ENCODE data around the gene IGFBPL1. TPM values are rescaled to one million over a fixed set of nuclear protein-coding genes. Genes with fewer than 3 reads are reported as not detected.
A peak's percentile ranks its signal among the peaks of the same experiment; 100 is the strongest.

IGFBPL1 gene
- total and polyA plus RNA-seq, 2 of the 13 experiments (the other 11 are each of a cell fraction or from before 2014, with no cell fraction given): 0.24 TPM; not detected in 1

- TF ChIP-seq JDP2 (CRISPR knock-in tag; IDR thresholded peaks at IDR 0.05; ENCODE audit: borderline replicate concordance): no peak
- TF ChIP-seq, protein P1, sequence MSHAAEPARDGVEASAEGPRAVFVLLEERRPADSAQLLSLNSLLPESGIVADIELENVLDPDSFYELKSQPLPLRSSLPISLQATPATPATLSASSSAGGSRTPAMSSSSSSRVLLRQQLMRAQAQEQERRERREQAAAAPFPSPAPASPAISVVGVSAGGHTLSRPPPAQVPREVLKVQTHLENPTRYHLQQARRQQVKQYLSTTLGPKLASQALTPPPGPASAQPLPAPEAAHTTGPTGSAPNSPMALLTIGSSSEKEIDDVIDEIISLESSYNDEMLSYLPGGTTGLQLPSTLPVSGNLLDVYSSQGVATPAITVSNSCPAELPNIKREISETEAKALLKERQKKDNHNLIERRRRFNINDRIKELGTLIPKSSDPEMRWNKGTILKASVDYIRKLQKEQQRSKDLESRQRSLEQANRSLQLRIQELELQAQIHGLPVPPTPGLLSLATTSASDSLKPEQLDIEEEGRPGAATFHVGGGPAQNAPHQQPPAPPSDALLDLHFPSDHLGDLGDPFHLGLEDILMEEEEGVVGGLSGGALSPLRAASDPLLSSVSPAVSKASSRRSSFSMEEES (CRISPR knock-in tag; IDR thresholded peaks at IDR 0.05): no peak
- TF ChIP-seq, protein P2, sequence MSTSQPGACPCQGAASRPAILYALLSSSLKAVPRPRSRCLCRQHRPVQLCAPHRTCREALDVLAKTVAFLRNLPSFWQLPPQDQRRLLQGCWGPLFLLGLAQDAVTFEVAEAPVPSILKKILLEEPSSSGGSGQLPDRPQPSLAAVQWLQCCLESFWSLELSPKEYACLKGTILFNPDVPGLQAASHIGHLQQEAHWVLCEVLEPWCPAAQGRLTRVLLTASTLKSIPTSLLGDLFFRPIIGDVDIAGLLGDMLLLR (CRISPR knock-in tag; IDR thresholded peaks at IDR 0.05): no peak
- no peak for TF ChIP-seq AGO2 (optimal IDR thresholded peaks at IDR 0.05; ENCODE audit: low read depth, low read length)
- TF ChIP-seq ZNF234 (CRISPR knock-in tag; conservative IDR thresholded peaks at IDR 0.05): no peak
- TF ChIP-seq TEAD3 (CRISPR knock-in tag; optimal IDR thresholded peaks at IDR 0.05; ENCODE audit: borderline replicate concordance): no peak
- no peak for TF ChIP-seq RBM22 (optimal IDR thresholded peaks at IDR 0.05; ENCODE audit: low read length)
- TF ChIP-seq TFDP2 (CRISPR knock-in tag; IDR thresholded peaks at IDR 0.05): 0 out of 2 replicates have a peak, but pooled peaks have one; percentile 27
- TF ChIP-seq, protein P3, sequence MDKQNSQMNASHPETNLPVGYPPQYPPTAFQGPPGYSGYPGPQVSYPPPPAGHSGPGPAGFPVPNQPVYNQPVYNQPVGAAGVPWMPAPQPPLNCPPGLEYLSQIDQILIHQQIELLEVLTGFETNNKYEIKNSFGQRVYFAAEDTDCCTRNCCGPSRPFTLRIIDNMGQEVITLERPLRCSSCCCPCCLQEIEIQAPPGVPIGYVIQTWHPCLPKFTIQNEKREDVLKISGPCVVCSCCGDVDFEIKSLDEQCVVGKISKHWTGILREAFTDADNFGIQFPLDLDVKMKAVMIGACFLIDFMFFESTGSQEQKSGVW (CRISPR knock-in tag; IDR thresholded peaks at IDR 0.05; ENCODE audit: borderline replicate concordance): no peak
- no peak for TF ChIP-seq ZNF576 (CRISPR knock-in tag; IDR thresholded peaks at IDR 0.05)
- no peak for TF ChIP-seq SKI (IDR thresholded peaks at IDR 0.05; ENCODE audit: partially characterized antibody)
- TF ChIP-seq TBX2 (CRISPR knock-in tag; IDR thresholded peaks at IDR 0.05; ENCODE audit: borderline replicate concordance): no peak
- TF ChIP-seq HOXA9 (CRISPR knock-in tag; IDR thresholded peaks at IDR 0.05; ENCODE audit: borderline replicate concordance): no peak
- no peak for TF ChIP-seq ZNF207 (IDR thresholded peaks at IDR 0.05; ENCODE audit: borderline replicate concordance)
- no peak for TF ChIP-seq KLF15 (CRISPR knock-in tag; IDR thresholded peaks at IDR 0.05; ENCODE audit: borderline replicate concordance)
- TF ChIP-seq KLF9 (CRISPR knock-in tag; IDR thresholded peaks at IDR 0.05; ENCODE audit: low read depth): no peak
- TF ChIP-seq ZNF282 (IDR thresholded peaks at IDR 0.05; ENCODE audit: partially characterized antibody): no peak
- TF ChIP-seq ZNF570 (CRISPR knock-in tag; IDR thresholded peaks at IDR 0.05; ENCODE audit: borderline replicate concordance): no peak
- no peak for TF ChIP-seq SATB2 (CRISPR knock-in tag; IDR thresholded peaks at IDR 0.05)
- TF ChIP-seq ZNF772 (CRISPR knock-in tag; IDR thresholded peaks at IDR 0.05): no peak
- TF ChIP-seq SRSF1 (optimal IDR thresholded peaks at IDR 0.05; ENCODE audit: low read depth, low read length): no peak
- no peak for TF ChIP-seq SP140L (CRISPR knock-in tag; IDR thresholded peaks at IDR 0.05; ENCODE audit: borderline replicate concordance)
- TF ChIP-seq ZNF782 (CRISPR knock-in tag; IDR thresholded peaks at IDR 0.05; ENCODE audit: borderline replicate concordance): no peak
Measured at GRCh38 chr9:38362852-38363588, 61.2 kb downstream of the IGFBPL1 start (continued).

Measured in HepG2 (cell line).